HepG2 (cell line): ENCODE data around the gene M1AP. TPM values are rescaled to one million over a fixed set of nuclear protein-coding genes. Genes with fewer than 3 reads are reported as not detected.
A peak's percentile ranks its signal among the peaks of the same experiment; 100 is the strongest.

Source experiments
- ARNT2 ChIP-seq: sonication (generic); formaldehyde crosslinking; IDR thresholded peaks from 2 replicates; pipeline ENCODE4 v1.8.0; 2022; ENCODE audit warnings: mild to moderate bottlenecking, low read depth, missing genetic modification reagents, moderate library complexity
- DRAP1 ChIP-seq: IDR thresholded peaks from 2 replicates; pipeline ENCODE4 v1.6.1; 2016; ENCODE audit warnings: missing genetic modification reagents, missing compliant biosample characterization
- HIC2 ChIP-seq: sonication (generic); formaldehyde crosslinking; IDR thresholded peaks from 2 replicates; pipeline ENCODE4 v1.9.0; 2022; ENCODE audit warnings: low read depth, missing genetic modification reagents
- HOXA3 ChIP-seq: sonication (generic); formaldehyde crosslinking; IDR thresholded peaks from 2 replicates; pipeline ENCODE4 v1.5.0; 2020; ENCODE audit warnings: missing genetic modification reagents
- IKZF1 ChIP-seq: fragments of 450-650 bp; IDR thresholded peaks from 2 replicates; pipeline ENCODE4 v1.7.1; 2016
- MAZ ChIP-seq, 2 experiments: sonication (generic) in 1 of 2; formaldehyde crosslinking in 1 of 2; IDR thresholded peaks; 2 replicates each; pipeline versions ENCODE4 v1.5.0 to v1.6.1; 2012 to 2020; ENCODE audit warnings: low read depth in 2 of 2, mild to moderate bottlenecking in 2 of 2, borderline replicate concordance in 1 of 2, improper control_type of control experiment in 1 of 2, low read length in 1 of 2, missing genetic modification reagents in 1 of 2, moderate library complexity in 1 of 2
- NFE2L1 ChIP-seq: sonication (generic); formaldehyde crosslinking; IDR thresholded peaks from 2 replicates; pipeline ENCODE4 v1.4.0; 2020; ENCODE audit warnings: missing genetic modification reagents, mild to moderate bottlenecking, borderline replicate concordance
- NR2C2 ChIP-seq: sonication (generic); formaldehyde crosslinking; IDR thresholded peaks from 2 replicates; pipeline ENCODE4 v1.4.0; 2020; ENCODE audit warnings: missing genetic modification reagents, mild to moderate bottlenecking, moderate library complexity, borderline replicate concordance
- PCBP1 ChIP-seq: fragments of 200-400 bp; formaldehyde crosslinking; IDR thresholded peaks from 2 replicates; pipeline ENCODE4 v1.6.1; 2017; ENCODE audit warnings: mild to moderate bottlenecking, low read depth, low read length, borderline replicate concordance
- SKIL ChIP-seq: sonication (generic); formaldehyde crosslinking; IDR thresholded peaks from 2 replicates; pipeline ENCODE4 v1.8.0; 2022; ENCODE audit warnings: missing genetic modification reagents, mild to moderate bottlenecking, moderate library complexity, borderline replicate concordance
- SRSF9 ChIP-seq: fragments of 200-400 bp; formaldehyde crosslinking; IDR thresholded peaks from 2 replicates; pipeline ENCODE4 v1.6.1; 2018; ENCODE audit warnings: borderline replicate concordance, mild to moderate bottlenecking, low read depth, low read length; ENCODE audit not compliant: insufficient read depth, poor library complexity, severe bottlenecking
- STAT6 ChIP-seq: sonication (generic); formaldehyde crosslinking; IDR thresholded peaks from 2 replicates; pipeline ENCODE4 v1.4.0; 2020; ENCODE audit warnings: missing genetic modification reagents, mild to moderate bottlenecking, borderline replicate concordance
- TOE1 ChIP-seq: sonication (generic); formaldehyde crosslinking; IDR thresholded peaks from 2 replicates; pipeline ENCODE4 v1.4.0; 2020; ENCODE audit warnings: mild to moderate bottlenecking, missing genetic modification reagents
- ZBTB1 ChIP-seq: sonication (generic); formaldehyde crosslinking; IDR thresholded peaks from 2 replicates; pipeline ENCODE4 v1.4.0; 2020; ENCODE audit warnings: missing genetic modification reagents, borderline replicate concordance
- ZNF10 ChIP-seq: sonication (generic); formaldehyde crosslinking; IDR thresholded peaks from 2 replicates; pipeline ENCODE4 v1.4.0; 2020; ENCODE audit warnings: mild to moderate bottlenecking, low read depth, missing genetic modification reagents, borderline replicate concordance
- ZNF225 ChIP-seq: sonication (generic); formaldehyde crosslinking; IDR thresholded peaks from 2 replicates; pipeline ENCODE4 v1.4.0; 2020; ENCODE audit warnings: mild to moderate bottlenecking, missing genetic modification reagents
- ZNF382 ChIP-seq: sonication (generic); formaldehyde crosslinking; IDR thresholded peaks from 2 replicates; pipeline ENCODE4 v1.5.0; 2020; ENCODE audit warnings: missing genetic modification reagents, mild to moderate bottlenecking, borderline replicate concordance
- ZNF558 ChIP-seq: sonication (generic); formaldehyde crosslinking; IDR thresholded peaks from 2 replicates; pipeline ENCODE4 v1.9.0; 2022; ENCODE audit warnings: mild to moderate bottlenecking, missing genetic modification reagents, borderline replicate concordance
- ZNF776 ChIP-seq: sonication (generic); formaldehyde crosslinking; IDR thresholded peaks from 2 replicates; pipeline ENCODE4 v1.4.0; 2020; ENCODE audit warnings: mild to moderate bottlenecking, missing genetic modification reagents
- ZNF839 ChIP-seq: sonication (generic); formaldehyde crosslinking; IDR thresholded peaks from 2 replicates; pipeline ENCODE4 v1.4.0; 2020; ENCODE audit warnings: missing genetic modification reagents, mild to moderate bottlenecking, borderline replicate concordance
- polyA plus RNA-seq, 8 experiments: library from polyadenylated mRNA; depleted of rRNA in 3 of 8; stranded (reverse) in 7 of 8; unstranded in 1 of 8; fragments of >200 nt; fragmentation: Illumina TruSeq in 4 of 8; extraction: Trizol in 4 of 8; gene quantifications; 2 replicates each; pipeline versions ENCODE4 v1.2.1 to v1.2.3, GENCODE V29; 2011 to 2016; ENCODE audit warnings: low read depth in 4 of 8, missing spikeins in 1 of 8, mixed read lengths in 1 of 8; ENCODE audit not compliant: insufficient read depth in 1 of 8
- total RNA-seq, 5 experiments: library from RNA; depleted of rRNA; stranded (reverse); fragments of >200 nt; fragmentation: Illumina TruSeq; extraction: Trizol; gene quantifications; 2 replicates each; pipeline ENCODE4 v1.2.3, GENCODE V29; 2016; ENCODE audit warnings: low read depth in 1 of 5

M1AP gene
- total and polyA plus RNA-seq, 2 of the 13 experiments (the other 11 are each of a cell fraction or from before 2014, with no cell fraction given): not detected

GRCh38 chr2:74512744-74513604, 135.2 kb downstream of the M1AP start (continued):
- TF ChIP-seq HOXA3 (no peak; the same call in 1 of the 2 replicates), HIC2 (CRISPR knock-in tag) (peak; percentile 80; the same call in 1 of the 2 replicates), IKZF1 (no peak), SKIL (CRISPR knock-in tag) (no peak; the same call in 1 of the 2 replicates), TOE1 (CRISPR knock-in tag) (0 out of 2 replicates have a peak, but pooled peaks have one; percentile 39), STAT6 (peak; percentile 49; the same call in 1 of the 2 replicates), ZBTB1 (CRISPR knock-in tag) (no peak), ZNF558 (CRISPR knock-in tag) (no peak), PCBP1 (no peak), MAZ (IDR thresholded peaks at IDR 0.05; ENCODE audit: borderline replicate concordance, low read depth, low read length) (no peak), MAZ (CRISPR knock-in tag; IDR thresholded peaks at IDR 0.05; ENCODE audit: low read depth) (peak; percentile 48; the same call in 1 of the 2 replicates), NFE2L1 (CRISPR knock-in tag) (no peak), ZNF10 (CRISPR knock-in tag) (no peak), ZNF839 (CRISPR knock-in tag) (0 out of 2 replicates have a peak, but pooled peaks have one; percentile 36), SRSF9 (no peak), ARNT2 (CRISPR knock-in tag) (no peak), NR2C2 (peak; percentile 81), ZNF776 (CRISPR knock-in tag) (no peak), DRAP1 (CRISPR knock-in tag) (no peak), ZNF225 (0 out of 2 replicates have a peak, but pooled peaks have one; percentile 9), ZNF382 (no peak)
